SU-DHL-6 (cell line): ENCODE measurements around the gene L3MBTL1.

Experiments
- H2AFZ ChIP-seq: fragments of 200-600 bp; sonication (generic); 2 replicates; pipeline ENCODE4 v1.6.1; 2014; ENCODE audit warnings: low read depth, mild to moderate bottlenecking, moderate library complexity, mixed read lengths, antibody characterized with exemption, low read length; ENCODE audit not compliant: severe bottlenecking
- H3F3A ChIP-seq: fragments of 200-600 bp; shearing (Covaris generic); 2 replicates; pipeline ENCODE4 v1.6.0; 2016; ENCODE audit warnings: antibody characterized with exemption, mild to moderate bottlenecking; ENCODE audit not compliant: insufficient read depth
- H3K27ac ChIP-seq: fragments of 200-600 bp; sonication (generic); 2 replicates; pipeline ENCODE4 v1.5.1; 2016; ENCODE audit warnings: low read depth, mild to moderate bottlenecking, low read length, moderate library complexity, mixed read lengths
- H3K27me3 ChIP-seq: fragments of 200-600 bp; sonication (generic), shearing (Covaris generic); 2 replicates; pipeline ENCODE4 v1.6.0; 2014; ENCODE audit warnings: mild to moderate bottlenecking, low read length
- H3K36me3 ChIP-seq: fragments of 200-600 bp; sonication (generic); 2 replicates; pipeline ENCODE4 v1.6.1; 2014; ENCODE audit warnings: mild to moderate bottlenecking, low read length, mixed read lengths
- H3K4me2 ChIP-seq: fragments of 300-600, 200-600 bp; shearing (Covaris generic), sonication (generic); 2 replicates; pipeline ENCODE4 v1.6.0; 2014; ENCODE audit warnings: low read length, low read depth, mild to moderate bottlenecking; ENCODE audit not compliant: poor library complexity, severe bottlenecking
- H3K4me3 ChIP-seq: fragments of 200-600 bp; sonication (generic); 2 replicates; pipeline ENCODE4 v1.5.1; 2014; ENCODE audit warnings: antibody characterized with exemption, low read length, mild to moderate bottlenecking, mixed read lengths; ENCODE audit not compliant: insufficient read depth, poor library complexity, severe bottlenecking
- H3K79me2 ChIP-seq: fragments of 200-600 bp; sonication (generic); 2 replicates; pipeline ENCODE4 v1.6.1; 2014; ENCODE audit warnings: mild to moderate bottlenecking, low read length, moderate library complexity; ENCODE audit not compliant: insufficient read depth
- H3K9ac ChIP-seq: fragments of 200-600 bp; sonication (generic); 2 replicates; pipeline ENCODE4 v1.7.0; 2014; ENCODE audit warnings: mild to moderate bottlenecking, low read length
- H3K9me2 ChIP-seq: fragments of 200-600 bp; sonication (generic); replicated peaks from 2 replicates; pipeline ENCODE4 v1.6.1; 2014; ENCODE audit warnings: low read length; ENCODE audit not compliant: insufficient read depth
- H3K9me3 ChIP-seq: fragments of 200-600 bp; sonication (generic); 2 replicates; pipeline ENCODE4 v1.6.1; 2014; ENCODE audit warnings: low read length, mixed read lengths; ENCODE audit not compliant: insufficient read depth
- H4K20me1 ChIP-seq: fragments of 200-600 bp; sonication (generic); 2 replicates; pipeline ENCODE4 v1.6.1; 2014; ENCODE audit warnings: low read depth, mild to moderate bottlenecking, antibody characterized with exemption, low read length, moderate library complexity, mixed read lengths
- CTCF ChIP-seq: fragments of 200-600 bp; sonication (generic); IDR thresholded peaks from one replicate; pipeline ENCODE4 v1.5.1; 2017; ENCODE audit warnings: antibody characterized with exemption, mild to moderate bottlenecking, low read length, moderate library complexity; ENCODE audit not compliant: insufficient read depth, poor library complexity, severe bottlenecking
- EZH2phosphoT487 ChIP-seq: fragments of 200-600 bp; sonication (generic), shearing (Covaris generic); conservative IDR thresholded peaks from 2 replicates; pipeline ENCODE4 v1.6.1; 2018; ENCODE audit warnings: mild to moderate bottlenecking, antibody characterized with exemption, low read length, moderate library complexity, mixed read lengths

Gene L3MBTL1

DNA sequence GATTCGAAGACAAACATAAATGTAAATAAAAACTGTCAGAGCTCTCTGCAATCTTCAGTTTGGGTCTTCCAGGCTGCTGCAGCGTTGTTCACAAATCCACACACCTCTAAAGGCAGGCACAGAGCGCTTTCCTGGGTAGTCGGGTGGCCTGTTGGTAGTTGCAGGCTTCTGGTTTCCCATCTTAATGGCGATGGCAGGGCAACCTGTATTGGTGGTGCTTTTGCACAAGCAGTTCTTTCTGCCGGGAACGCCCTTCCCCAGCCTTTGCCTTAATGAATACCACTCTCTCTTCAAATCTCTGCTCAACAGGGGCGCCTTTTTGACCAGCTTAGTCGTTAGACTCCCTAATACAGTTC is 82.5 kb downstream of the L3MBTL1 start:
- no peaks in the 10 kb centered on the region for H4K20me1 ChIP-seq
- H3K9me2 ChIP-seq = no peaks in the 10 kb centered on the region
- H3K27me3 ChIP-seq = no peaks in the 10 kb centered on the region
- peak overlapping the region; percentile 98 for H3K4me2 ChIP-seq
- H3K79me2 ChIP-seq = peaks cover 9% of the 10 kb centered on the region
- H3K9ac ChIP-seq = peak overlapping the region; percentile 72
- H3F3A ChIP-seq = no peaks in the 10 kb centered on the region
- peak overlapping the region; percentile 98 for H2AFZ ChIP-seq
- peak overlapping the region; percentile 92 for H3K4me3 ChIP-seq
- H3K36me3 ChIP-seq = no peaks in the 10 kb centered on the region
- H3K27ac ChIP-seq = peak overlapping the region; percentile 70
- no peaks in the 10 kb centered on the region for H3K9me3 ChIP-seq
- TF ChIP-seq CTCF (no peak), EZH2phosphoT487 (no peak)

- peak within 1 kb of the TSS; percentile 92 for H3K4me3 ChIP-seq
- no peaks in the 10 kb centered on the region for H3K9me3 ChIP-seq
- no peak for TF ChIP-seq CTCF
- TF ChIP-seq EZH2phosphoT487 = no peak
- no peaks in the 10 kb centered on the region for H3K36me3 ChIP-seq
- H2AFZ ChIP-seq = peak within 1 kb of the TSS; percentile 98
- peak within 1 kb of the TSS; percentile 70 for H3K27ac ChIP-seq
- H4K20me1 ChIP-seq = no peaks in the 10 kb centered on the region
- no peaks in the 10 kb centered on the region for H3F3A ChIP-seq
- H3K9me2 ChIP-seq = no peaks in the 10 kb centered on the region
- H3K27me3 ChIP-seq = no peaks in the 10 kb centered on the region
- peak within 1 kb of the TSS; percentile 98 for H3K4me2 ChIP-seq
- peak within 1 kb of the TSS; percentile 72 for H3K9ac ChIP-seq
- peaks cover 9% of the 10 kb centered on the region for H3K79me2 ChIP-seq
Measured at GRCh38 chr20:43590392-43591303, 83.2 kb downstream of the L3MBTL1 start, which contains the start of gene IFT52. TSS of gene IFT52 (plus strand) at chr20:43590937. CDS start at chr20:43594699, 3,762 bp downstream.
